H1 (cell line): Measurements from ENCODE around the gene PKD1. TPM values are rescaled to one million over a fixed set of nuclear protein-coding genes. Genes with fewer than 3 reads are reported as not detected.
A peak's percentile ranks its signal among the peaks of the same experiment; 100 is the strongest.
"Not testable (repeated sequence)": the region's sequence is repeated elsewhere in the genome, so short reads cannot be mapped to it uniquely, and the experiment has no call there.

Source experiments
- CTCF ChIA-PET: fragments of 300-600 bp; sonication (Branson Sonifier 250); formaldehyde crosslinking; loops from one replicate; lab custom pipeline; 2021; ENCODE audit not compliant: partially characterized antibody; lab: Charles Lee
- POLR2A ChIA-PET: fragments of 300-600 bp; sonication (Branson Sonifier 250); formaldehyde crosslinking; loops from one replicate; lab custom pipeline; 2021; ENCODE audit warnings: inconsistent platforms; ENCODE audit not compliant: partially characterized antibody; lab: Charles Lee
- DNase-seq, 2 experiments: peaks; one replicate each; pipeline versions ENCODE4 v3.0.0 to v3.0.0-alpha.2; 2010 to 2022; ENCODE audit warnings: low spot score in 2 of 2, low read depth in 1 of 2, mixed read lengths in 1 of 2
- FAIRE-seq: peaks from 2 replicates; lab custom pipeline; 2011; peaks lifted over from hg19 to GRCh38; lab: Jason Lieb, UNC
- H2AFZ ChIP-seq: 2 replicates; pipeline ENCODE4 v1.8.1; 2012; ENCODE audit warnings: low read length, inconsistent platforms
- H2AK5ac ChIP-seq: 2 replicates; pipeline ENCODE4 v1.6.1; 2013; ENCODE audit warnings: low read depth, low read length
- H2BK120ac ChIP-seq: replicated peaks from 2 replicates; pipeline ENCODE3; 2013; ENCODE audit warnings: low read depth, low read length, inconsistent platforms
- H2BK12ac ChIP-seq: 2 replicates; pipeline ENCODE4 v1.6.1; 2013; ENCODE audit warnings: low read depth, low read length
- H2BK15ac ChIP-seq: 2 replicates; pipeline ENCODE4 v1.6.1; 2013; ENCODE audit warnings: low read length
- H2BK20ac ChIP-seq: 2 replicates; pipeline ENCODE4 v1.6.1; 2013; ENCODE audit warnings: low read length
- H2BK5ac ChIP-seq: 2 replicates; pipeline ENCODE4 v1.6.1; 2013; ENCODE audit warnings: low read depth, low read length
- H3K14ac ChIP-seq: 2 replicates; pipeline ENCODE4 v1.6.1; 2013; ENCODE audit warnings: inconsistent platforms; ENCODE audit not compliant: insufficient read length
- H3K18ac ChIP-seq: 2 replicates; pipeline ENCODE4 v1.6.1; 2013; ENCODE audit warnings: low read length; ENCODE audit errors: extremely low read depth
- H3K23ac ChIP-seq: 2 replicates; pipeline ENCODE4 v1.6.1; 2013; ENCODE audit warnings: inconsistent platforms; ENCODE audit not compliant: insufficient read length
- H3K23me2 ChIP-seq: 2 replicates; pipeline ENCODE4 v1.6.1; 2013; ENCODE audit warnings: low read depth, low read length
- H3K27ac ChIP-seq: 2 replicates; pipeline ENCODE4 v1.6.1; 2011; ENCODE audit warnings: low read depth, low read length, inconsistent platforms
- H3K27me3 ChIP-seq, 4 experiments: replicated peaks in 1 of 4; 1 replicate in 1 of 4; 2 replicates in 3 of 4; pipeline versions ENCODE4 v1.6.1 to v1.8.1; 2011 to 2013; ENCODE audit warnings: low read length in 3 of 4, mild to moderate bottlenecking in 3 of 4, inconsistent platforms in 2 of 4, mixed read lengths in 2 of 4, moderate library complexity in 1 of 4; ENCODE audit not compliant: control insufficient read depth in 3 of 4, insufficient read depth in 3 of 4; ENCODE audit errors: extremely low read depth in 1 of 4
- H3K36me3 ChIP-seq, 4 experiments: 2 replicates each; pipeline versions ENCODE4 v1.6.1 to v1.8.1; 2011 to 2013; ENCODE audit warnings: mild to moderate bottlenecking in 4 of 4, low read length in 3 of 4, moderate library complexity in 2 of 4, control low read depth in 1 of 4, inconsistent platforms in 1 of 4; ENCODE audit not compliant: insufficient read depth in 4 of 4, control insufficient read depth in 2 of 4
- H3K4ac ChIP-seq: replicated peaks from 2 replicates; pipeline ENCODE3; 2013; ENCODE audit warnings: low read length, low read depth, mixed read lengths, inconsistent platforms; ENCODE audit not compliant: insufficient read length
- H3K4me1 ChIP-seq, 4 experiments: replicated peaks in 1 of 4; 1 replicate in 1 of 4; 2 replicates in 3 of 4; pipeline versions ENCODE4 v1.6.1 to v1.8.1; 2011 to 2013; ENCODE audit warnings: low read length in 3 of 4, inconsistent platforms in 2 of 4, mixed read lengths in 1 of 4; ENCODE audit not compliant: insufficient read depth in 4 of 4, control insufficient read depth in 3 of 4
- H3K4me2 ChIP-seq, 2 experiments: 2 replicates each; pipeline versions ENCODE4 v1.6.1 to v1.8.1; 2011 to 2013; ENCODE audit warnings: low read depth in 2 of 2, low read length in 2 of 2, control low read depth in 1 of 2, inconsistent platforms in 1 of 2, mild to moderate bottlenecking in 1 of 2; ENCODE audit not compliant: insufficient read depth in 1 of 2
- H3K4me3 ChIP-seq, 4 experiments: fragments of 200-600, 300-600 bp in 1 of 4; sonication (generic), shearing (Covaris generic), sonication (Bioruptor Twin) in 1 of 4; 2 replicates each; pipeline versions ENCODE4 v1.5.1 to v1.8.1; 2011 to 2016; ENCODE audit warnings: low read length in 4 of 4, low read depth in 3 of 4, control low read depth in 2 of 4, inconsistent platforms in 2 of 4, mild to moderate bottlenecking in 2 of 4, mixed read lengths in 1 of 4, moderate library complexity in 1 of 4; ENCODE audit not compliant: insufficient read depth in 2 of 4; ENCODE audit errors: extremely low read depth in 1 of 4
- H3K56ac ChIP-seq: replicated peaks from 2 replicates; pipeline ENCODE3; 2013; ENCODE audit warnings: low read depth, mild to moderate bottlenecking, mixed read lengths, low read length, inconsistent platforms; ENCODE audit not compliant: insufficient read length
- H3K79me1 ChIP-seq: 2 replicates; pipeline ENCODE4 v1.6.1; 2013; ENCODE audit warnings: low read depth, low read length, control low read depth
- H3K79me2 ChIP-seq, 2 experiments: 2 replicates each; pipeline versions ENCODE4 v1.6.1 to v1.8.1; 2012 to 2013; ENCODE audit warnings: low read length in 2 of 2, mild to moderate bottlenecking in 2 of 2, inconsistent platforms in 1 of 2; ENCODE audit not compliant: insufficient read depth in 2 of 2, control insufficient read depth in 1 of 2
- H3K9ac ChIP-seq, 4 experiments: replicated peaks in 1 of 4; 1 replicate in 1 of 4; 2 replicates in 3 of 4; pipeline versions ENCODE4 v1.6.1 to v1.8.1; 2011 to 2013; ENCODE audit warnings: low read depth in 3 of 4, low read length in 3 of 4, control low read depth in 2 of 4, mild to moderate bottlenecking in 2 of 4, moderate library complexity in 2 of 4, inconsistent platforms in 1 of 4; ENCODE audit errors: extremely low read depth in 1 of 4
- H3K9me3 ChIP-seq, 2 experiments: 2 replicates each; pipeline versions ENCODE4 v1.6.1 to v1.8.1; 2012 to 2013; ENCODE audit warnings: mild to moderate bottlenecking in 2 of 2, moderate library complexity in 2 of 2, control low read depth in 1 of 2, inconsistent platforms in 1 of 2, low read depth in 1 of 2, low read length in 1 of 2, mixed read lengths in 1 of 2; ENCODE audit not compliant: insufficient read depth in 2 of 2
- H4K20me1 ChIP-seq, 2 experiments: replicated peaks in 1 of 2; 2 replicates each; pipeline versions ENCODE3 to v1.8.1; 2011 to 2013; ENCODE audit warnings: inconsistent platforms in 2 of 2, low read length in 2 of 2, mild to moderate bottlenecking in 1 of 2; ENCODE audit not compliant: insufficient read depth in 2 of 2, control insufficient read depth in 1 of 2
- H4K5ac ChIP-seq: 2 replicates; pipeline ENCODE4 v1.6.1; 2013; ENCODE audit warnings: low read length, low read depth, mixed read lengths, inconsistent platforms; ENCODE audit not compliant: insufficient read length
- H4K8ac ChIP-seq: 2 replicates; pipeline ENCODE4 v1.8.0; 2013; ENCODE audit warnings: mild to moderate bottlenecking, moderate library complexity, low read length, inconsistent platforms; ENCODE audit not compliant: insufficient read depth; ENCODE audit errors: extremely low read depth
- H4K91ac ChIP-seq: replicated peaks from 2 replicates; pipeline ENCODE3; 2013; ENCODE audit warnings: low read length, mixed read lengths, inconsistent platforms; ENCODE audit not compliant: insufficient read length
- WGBS, 2 experiments: shearing (Covaris generic) in 1 of 2; methylation state at CpG; one replicate each; pipeline versions ENCODE4 v1.1.6 to v1.1.7; 2013 to 2015; ENCODE audit warnings: low lambda C conversion rate in 2 of 2, mixed read lengths in 2 of 2, inconsistent platforms in 1 of 2, low coverage in 1 of 2, missing lambda C conversion rate in 1 of 2; ENCODE audit not compliant: insufficient replicate concordance in 2 of 2, insufficient coverage in 1 of 2, insufficient read length in 1 of 2; ENCODE audit errors: extremely low coverage in 1 of 2, missing lambda C conversion rate in 1 of 2; 5-methylcytosine and 5-hydroxymethylcytosine counted together
- polyA plus RNA-seq, 7 experiments: library from polyadenylated mRNA; depleted of rRNA in 3 of 7; stranded (reverse) in 5 of 7; unstranded in 2 of 7; fragments of >200 nt in 5 of 7; fragments of 200-250 nt in 2 of 7; gene quantifications; 1 replicate in 5 of 7; 2 replicates in 1 of 7; 4 replicates in 1 of 7; pipeline versions ENCODE4 v1.2.1 to v1.2.3, GENCODE V29; 2011 to 2013; ENCODE audit warnings: missing spikeins in 2 of 7, mixed read lengths in 2 of 7
- total RNA-seq: library from RNA; stranded (reverse); fragmentation: NEBNext Ultra II Directional; extraction: Animal tissue kit (Norgen Biotek cat#: 25700); gene quantifications from 2 replicates; pipeline ENCODE4 v1.2.1, GENCODE V29; 2021

PKD1 gene
- total and polyA plus RNA-seq, 2 of the 8 experiments (the other 6 are each of a cell fraction or from before 2014, with no cell fraction given), result 40.6 to 52.7 TPM

DNA sequence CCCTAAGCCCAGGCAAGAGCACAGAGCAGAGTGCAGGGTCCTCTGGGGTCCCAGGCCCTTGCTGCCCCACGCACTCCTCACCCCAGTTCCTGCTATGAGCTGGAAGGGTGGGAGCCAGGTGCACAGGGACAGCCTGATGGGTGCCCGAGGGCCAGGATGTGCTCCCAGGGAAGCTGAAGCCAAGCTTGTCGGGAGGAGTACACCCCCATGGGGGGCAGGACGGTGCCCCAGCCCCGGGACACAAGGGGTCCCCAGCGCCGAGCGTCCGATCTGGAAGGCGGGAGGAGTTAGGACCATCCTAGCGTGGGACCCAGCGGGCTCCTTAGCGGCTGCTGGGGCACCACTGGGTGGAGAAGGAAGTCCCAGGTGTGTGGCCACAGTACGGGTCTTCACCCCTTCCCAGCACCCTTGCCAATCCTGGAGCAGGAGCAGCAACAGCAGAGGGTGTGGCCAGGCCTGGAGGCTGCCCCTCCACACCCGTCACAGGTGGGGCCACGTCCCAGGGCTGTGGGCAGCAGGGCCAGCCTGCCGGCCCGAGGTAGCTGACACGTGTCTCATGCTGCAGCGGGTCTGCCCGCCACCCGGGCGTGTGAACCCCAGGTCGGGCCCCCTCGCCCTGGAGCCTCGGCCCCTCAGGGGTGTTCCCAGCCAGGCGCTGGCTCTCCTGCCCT is 11.9 kb downstream of the PKD1 start:
- not testable (repeated sequence) for H4K20me1 ChIP-seq, FAIRE-seq, H3K79me1 ChIP-seq, H4K91ac ChIP-seq, H2BK5ac ChIP-seq, H3K23ac ChIP-seq, H3K4ac ChIP-seq, H2BK20ac ChIP-seq, H2BK15ac ChIP-seq, H3K36me3 ChIP-seq, H2BK120ac ChIP-seq, H2BK12ac ChIP-seq, H2AFZ ChIP-seq, H4K8ac ChIP-seq, H3K9me3 ChIP-seq, H3K23me2 ChIP-seq, H3K4me3 ChIP-seq, H2AK5ac ChIP-seq, H3K27me3 ChIP-seq, H3K9ac ChIP-seq, H4K5ac ChIP-seq, DNase-seq, H3K56ac ChIP-seq, H3K18ac ChIP-seq, H3K4me2 ChIP-seq, H3K14ac ChIP-seq
- H3K4me1 ChIP-seq, result peaks cover 0 to 23% (median 14%) of the 10 kb centered on the region in 4 experiments; a peak in 6 of 7 replicates
- WGBS, 2 experiments, result 86% methylated on average over 17 of the region's 27 CpGs; no CpG with 5 or more reads in 1 of the 2 experiments
- H3K27ac ChIP-seq, result 0 out of 2 replicates have a peak overlapping the region, but pooled peaks have one; percentile 40
- ChIA-PET CTCF (interaction anchor here (0.5 to 1.2 kb wide), 3 partner anchors 52 to 716 kb away, joined by 3 read pairs; no protein-coding TSS in a partner anchor), POLR2A (interaction anchor here (1.4 kb wide), 1 partner anchor 32 kb away, joined by 5 read pairs; the partner anchor contains the start of gene TRAF7)
- H3K79me2 ChIP-seq, result peaks cover 0 to 26% of the 10 kb centered on the region in 2 experiments; a peak in 3 of 4 replicates
